Naive thymus-derived CD4-positive, alpha-beta T cell (primary cell): ENCODE data around the gene EOGT. TPM values are rescaled to one million over a fixed set of nuclear protein-coding genes. Genes with fewer than 3 reads are reported as not detected.
A peak's percentile ranks its signal among the peaks of the same experiment; 100 is the strongest.

Source experiments
- ATAC-seq: fragments of 150-1000 bp; cut with Tn5 transposase; 2 replicates; pipeline ENCODE4 v1.10.0; 2021; ENCODE audit warnings: mild to moderate bottlenecking, moderate library complexity
- CTCF ChIA-PET: fragments of 350-600 bp; sonication (Branson Sonifier 250); formaldehyde crosslinking; loops from one replicate; lab custom pipeline; 2021; ENCODE audit warnings: antibody characterized with exemption; lab: Charles Lee
- POLR2A ChIA-PET: fragments of 350-600 bp; sonication (Branson Sonifier 250); formaldehyde crosslinking; loops from one replicate; lab custom pipeline; 2021; ENCODE audit warnings: antibody characterized with exemption, inconsistent platforms; lab: Charles Lee
- DNase-seq, 9 donors: peaks; one replicate each; pipeline versions ENCODE4 v3.0.0 to v3.0.0-alpha.2; 2020 to 2022; ENCODE audit warnings: mixed read lengths in 1 of 9
- H3K27ac ChIP-seq: one replicate; pipeline ENCODE4 v1.7.0; 2013; ENCODE audit warnings: mild to moderate bottlenecking, low read depth, low read length, moderate library complexity
- H3K27me3 ChIP-seq, 2 donors: one replicate each; pipeline ENCODE4 v1.7.0; 2013; ENCODE audit warnings: low read length in 2 of 2, mild to moderate bottlenecking in 2 of 2, moderate library complexity in 2 of 2; ENCODE audit not compliant: control insufficient read depth in 2 of 2, insufficient read depth in 2 of 2
- H3K36me3 ChIP-seq, 3 experiments: 1 replicate in 2 of 3; 2 replicates in 1 of 3; pipeline ENCODE4 v1.7.0; 2013; ENCODE audit warnings: low read length in 3 of 3, mild to moderate bottlenecking in 3 of 3, moderate library complexity in 1 of 3; ENCODE audit not compliant: insufficient read depth in 3 of 3, control insufficient read depth in 2 of 3
- H3K4me1 ChIP-seq, 2 donors: one replicate each; pipeline ENCODE4 v1.7.0; 2013; ENCODE audit warnings: low read length in 2 of 2, mild to moderate bottlenecking in 2 of 2, moderate library complexity in 1 of 2; ENCODE audit not compliant: control insufficient read depth in 2 of 2, insufficient read depth in 2 of 2
- H3K4me3 ChIP-seq: 2 replicates; pipeline ENCODE4 v1.7.0; 2013; ENCODE audit warnings: mild to moderate bottlenecking, low read length
- H3K9me3 ChIP-seq, 3 experiments: 1 replicate in 2 of 3; 2 replicates in 1 of 3; pipeline ENCODE4 v1.7.0; 2013; ENCODE audit warnings: low read length in 3 of 3; ENCODE audit not compliant: control insufficient read depth in 2 of 3
- H3K27ac Mint-ChIP-seq, 9 donors: one replicate each; pipeline ENCODE4 v1.8.0; 2020 to 2022; ENCODE audit warnings: mixed read lengths in 9 of 9, mild to moderate bottlenecking in 8 of 9, moderate library complexity in 5 of 9, inconsistent platforms in 2 of 9
- H3K27me3 Mint-ChIP-seq, 5 donors: one replicate each; pipeline ENCODE4 v1.8.0; 2021 to 2022; ENCODE audit warnings: mixed read lengths in 5 of 5, mild to moderate bottlenecking in 1 of 5
- H3K36me3 Mint-ChIP-seq, 5 donors: one replicate each; pipeline ENCODE4 v1.8.0; 2020 to 2022; ENCODE audit warnings: mixed read lengths in 5 of 5, mild to moderate bottlenecking in 3 of 5, inconsistent platforms in 1 of 5
- H3K4me1 Mint-ChIP-seq, 7 donors: one replicate each; pipeline ENCODE4 v1.8.0; 2020 to 2022; ENCODE audit warnings: mixed read lengths in 7 of 7, mild to moderate bottlenecking in 3 of 7, inconsistent platforms in 1 of 7
- H3K4me3 Mint-ChIP-seq, 10 donors: one replicate each; pipeline ENCODE4 v1.8.0; 2020 to 2022; ENCODE audit warnings: mild to moderate bottlenecking in 10 of 10, mixed read lengths in 10 of 10, moderate library complexity in 6 of 10, inconsistent platforms in 2 of 10
- H3K9me3 Mint-ChIP-seq, 11 donors: one replicate each; pipeline ENCODE4 v1.8.0; 2020 to 2022; ENCODE audit warnings: mixed read lengths in 11 of 11, mild to moderate bottlenecking in 4 of 11, inconsistent platforms in 1 of 11, moderate library complexity in 1 of 11
- intact Hi-C, 2 donors: fragments of 100-400 bp; cut with micrococcal nuclease; formaldehyde crosslinking; loops; one replicate each; pipeline ENCODE4 v1.15.1; 2023
- polyA plus RNA-seq, 2 donors: library from polyadenylated mRNA; unstranded; fragments of 300-500 nt; fragmentation: Illumina TruSeq; gene quantifications; one replicate each; pipeline ENCODE4 v1.2.3, GENCODE V29; 2021
- total RNA-seq, 6 experiments: library from RNA in 5 of 6; stranded (reverse) in 5 of 6; gene quantifications; 1 replicate in 5 of 6; 2 replicates in 1 of 6; pipeline ENCODE4 v1.2.3 and lab custom pipeline; 2021 to 2026

EOGT gene
- total and polyA plus RNA-seq, 7 experiments from 2014 or later, result 6.8 to 19.1 (median 10.5) TPM

- H3K27ac Mint-ChIP-seq, result peak overlapping the region in 1 of 9 donors; percentile 7
- CTCF ChIA-PET, result interaction anchor here (0.6 to 1.5 kb wide), 2 partner anchors 9 to 1883 kb away, joined by 3 read pairs; no protein-coding TSS in a partner anchor
- H3K36me3 ChIP-seq, result peaks cover 0 to 20% (median 0%) of the 10 kb centered on the region in 3 experiments
- no peaks in the 10 kb centered on the region for H3K9me3 ChIP-seq
- POLR2A ChIA-PET, result no interaction called here
- peaks cover 0 to 4% (median 0%) of the 10 kb centered on the region in 11 donors for H3K9me3 Mint-ChIP-seq
- DNase-seq (no peak), ATAC-seq (no peak)
- H3K27me3 ChIP-seq, result no peaks in the 10 kb centered on the region
- no peak overlapping the region for H3K4me3 ChIP-seq
- no peaks in the 10 kb centered on the region for H3K4me1 ChIP-seq
- no peak overlapping the region for H3K27ac ChIP-seq
- no peak overlapping the region for H3K4me3 Mint-ChIP-seq
- intact Hi-C loops, result no loop called here
- peaks cover 24 to 74% (median 47%) of the 10 kb centered on the region in 5 donors for H3K36me3 Mint-ChIP-seq
- H3K4me1 Mint-ChIP-seq, result peaks cover 0 to 6% (median 0%) of the 10 kb centered on the region in 7 donors
- no peaks in the 10 kb centered on the region for H3K27me3 Mint-ChIP-seq
Measured at GRCh38 chr3:68996356-68996995, 17.0 kb downstream of the EOGT start.

DNA sequence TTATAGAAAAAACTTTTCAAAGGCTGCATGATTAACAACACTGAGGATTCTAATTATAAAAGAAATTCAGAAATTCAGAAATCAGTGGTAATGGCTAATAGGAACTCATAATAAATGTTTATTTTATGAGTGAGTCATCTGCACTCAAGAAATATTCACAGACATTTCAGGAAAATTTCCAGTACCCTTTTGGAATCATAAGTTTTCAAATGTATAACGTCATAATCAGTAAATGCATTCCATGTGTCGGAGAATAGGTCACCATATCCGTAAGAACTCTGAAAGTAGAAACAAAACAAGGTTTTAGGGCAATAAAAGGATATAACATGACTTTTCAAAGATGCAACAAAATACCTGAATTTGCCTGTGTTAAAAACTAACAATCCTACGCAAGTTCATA lies 24.7 kb downstream of the EOGT start:
- ATAC-seq (no peak), DNase-seq (no peak)
- POLR2A ChIA-PET, result no interaction called here
- H3K4me3 ChIP-seq, result no peak overlapping the region
- H3K4me1 ChIP-seq, result no peaks in the 10 kb centered on the region
- H3K27ac ChIP-seq, result no peak overlapping the region
- CTCF ChIA-PET, result no interaction called here
- intact Hi-C loops, result no loop called here
- H3K27ac Mint-ChIP-seq, result no peak overlapping the region
- peaks cover 0 to 2% (median 0%) of the 10 kb centered on the region in 7 donors for H3K4me1 Mint-ChIP-seq
- H3K4me3 Mint-ChIP-seq, result no peak overlapping the region
- no peaks in the 10 kb centered on the region for H3K27me3 ChIP-seq
- H3K9me3 ChIP-seq, result no peaks in the 10 kb centered on the region
- H3K36me3 Mint-ChIP-seq, result peaks cover 28 to 73% (median 65%) of the 10 kb centered on the region in 5 donors
- H3K9me3 Mint-ChIP-seq, result peaks cover 0 to 4% (median 0%) of the 10 kb centered on the region in 11 donors
- no peaks in the 10 kb centered on the region for H3K27me3 Mint-ChIP-seq
- peaks cover 0 to 29% (median 4%) of the 10 kb centered on the region in 3 experiments for H3K36me3 ChIP-seq

GRCh38 chr3:68987322-68987721 lies 26.2 kb downstream of the EOGT start:
- ChIA-PET POLR2A (no interaction called here), CTCF (interaction anchor here (1.3 kb wide), 1 partner anchor 9 kb away, joined by 3 read pairs; no protein-coding TSS in a partner anchor)
- Histone ChIP-seq H3K4me1 (no peaks in the 10 kb centered on the region), H3K36me3 (peaks cover 4 to 34% (median 4%) of the 10 kb centered on the region in 3 experiments), H3K27me3 (no peaks in the 10 kb centered on the region), H3K9me3 (no peaks in the 10 kb centered on the region), H3K4me3 (no peak overlapping the region), H3K27ac (no peak overlapping the region)
- H3K9me3 Mint-ChIP-seq, result no peaks in the 10 kb centered on the region
- no peaks in the 10 kb centered on the region for H3K27me3 Mint-ChIP-seq
- ATAC-seq (no peak), DNase-seq (no peak)
- H3K4me1 Mint-ChIP-seq, result peaks cover 0 to 2% (median 0%) of the 10 kb centered on the region in 7 donors
- H3K27ac Mint-ChIP-seq, result no peak overlapping the region
- H3K36me3 Mint-ChIP-seq, result peaks cover 20 to 68% (median 63%) of the 10 kb centered on the region in 5 donors
- intact Hi-C loops, result no loop called here
- H3K4me3 Mint-ChIP-seq, result no peak overlapping the region

GRCh38 chr3:68986496-68987208 lies 26.8 kb downstream of the EOGT start:
- POLR2A ChIA-PET, result no interaction called here
- Histone ChIP-seq H3K4me1 (no peaks in the 10 kb centered on the region), H3K27ac (no peak overlapping the region), H3K9me3 (no peaks in the 10 kb centered on the region), H3K27me3 (no peaks in the 10 kb centered on the region), H3K4me3 (no peak overlapping the region), H3K36me3 (peaks cover 4 to 34% (median 4%) of the 10 kb centered on the region in 3 experiments)
- Mint-ChIP-seq H3K4me1 (peaks cover 0 to under 1% (median 0%) of the 10 kb centered on the region in 7 donors), H3K9me3 (no peaks in the 10 kb centered on the region), H3K27ac (no peak overlapping the region), H3K4me3 (no peak overlapping the region), H3K27me3 (no peaks in the 10 kb centered on the region), H3K36me3 (peaks cover 20 to 62% (median 57%) of the 10 kb centered on the region in 5 donors)
- CTCF ChIA-PET, result no interaction called here
- intact Hi-C loops, result no loop called here
- ATAC-seq (no peak), DNase-seq (no peak)

DNA sequence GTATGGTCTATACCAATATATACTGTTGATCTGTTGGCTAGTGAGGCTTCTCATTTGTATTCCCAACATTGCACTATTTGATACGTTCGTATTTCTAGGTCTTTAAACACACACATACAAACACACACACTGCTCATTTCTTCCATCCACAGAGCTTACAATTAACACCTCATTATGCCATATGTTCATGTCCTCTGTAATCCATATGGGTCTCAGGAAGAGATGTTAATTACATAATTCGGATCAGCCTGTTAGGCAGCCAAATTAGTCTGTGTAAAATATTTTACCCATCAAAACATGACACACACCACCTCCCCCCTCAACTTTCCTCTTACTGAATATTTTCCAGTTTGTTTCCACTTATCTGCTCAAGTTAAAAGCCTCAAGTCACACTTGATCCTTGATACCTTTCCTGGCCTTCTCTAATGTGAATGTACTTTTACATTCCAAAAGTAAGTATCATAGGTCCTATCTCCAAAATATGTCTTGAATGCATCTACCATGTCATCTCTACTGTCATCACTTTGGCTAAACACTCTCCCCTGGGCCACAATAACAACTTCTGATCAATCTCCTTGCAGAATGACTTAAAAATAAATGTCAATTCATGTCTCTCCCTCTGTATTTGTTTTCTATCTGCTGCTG lies 28.2 kb downstream of the EOGT start:
- Histone ChIP-seq H3K9me3 (no peaks in the 10 kb centered on the region), H3K4me1 (no peaks in the 10 kb centered on the region), H3K27me3 (no peaks in the 10 kb centered on the region), H3K4me3 (no peak overlapping the region), H3K27ac (no peak overlapping the region), H3K36me3 (peaks cover 4 to 45% (median 4%) of the 10 kb centered on the region in 3 experiments)
- Mint-ChIP-seq H3K27me3 (no peaks in the 10 kb centered on the region), H3K9me3 (no peaks in the 10 kb centered on the region), H3K27ac (peak overlapping the region in 1 of 9 donors; percentile 20), H3K4me3 (no peak overlapping the region), H3K4me1 (no peaks in the 10 kb centered on the region), H3K36me3 (peaks cover 20 to 61% (median 55%) of the 10 kb centered on the region in 5 donors)
- CTCF ChIA-PET, result no interaction called here
- intact Hi-C loops, result no loop called here
- ATAC-seq (no peak), DNase-seq (no peak)
- POLR2A ChIA-PET, result no interaction called here

DNA sequence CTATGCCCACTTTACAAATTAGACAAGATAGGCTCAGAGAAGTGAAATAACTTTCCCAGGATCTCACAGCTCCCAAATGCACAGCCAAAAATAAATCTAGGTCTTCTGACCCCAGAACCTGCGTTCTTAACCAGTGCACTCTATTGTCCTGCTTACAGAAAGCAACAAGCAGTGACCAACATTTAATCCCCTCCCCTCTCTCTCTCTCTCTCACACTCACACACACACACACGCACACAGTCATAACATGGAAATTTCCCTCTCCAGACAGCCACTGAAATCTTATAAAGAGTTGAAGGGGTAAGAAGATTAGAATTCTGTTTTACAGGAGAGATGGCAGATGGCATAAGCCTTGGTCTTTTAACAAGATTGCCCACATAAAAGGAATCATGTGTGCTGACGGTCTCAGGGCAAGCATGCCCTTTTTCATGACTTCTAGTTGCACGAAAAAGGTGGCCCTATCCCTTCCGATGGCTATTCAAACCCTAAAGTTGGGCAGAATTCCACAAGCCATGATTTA lies 29.4 kb downstream of the EOGT start:
- Mint-ChIP-seq H3K9me3 (no peaks in the 10 kb centered on the region), H3K4me3 (no peak overlapping the region), H3K4me1 (no peaks in the 10 kb centered on the region), H3K36me3 (peaks cover 20 to 63% (median 55%) of the 10 kb centered on the region in 5 donors), H3K27ac (peak overlapping the region in 1 of 9 donors; percentile 47), H3K27me3 (no peaks in the 10 kb centered on the region)
- no peak overlapping the region for H3K4me3 ChIP-seq
- ChIA-PET CTCF (no interaction called here), POLR2A (no interaction called here)
- ATAC-seq, result no peak
- H3K9me3 ChIP-seq, result no peaks in the 10 kb centered on the region
- no peaks in the 10 kb centered on the region for H3K27me3 ChIP-seq
- no peaks in the 10 kb centered on the region for H3K4me1 ChIP-seq
- intact Hi-C loops, result no loop called here
- no peak for DNase-seq
- H3K27ac ChIP-seq, result no peak overlapping the region
- peaks cover 4 to 46% (median 4%) of the 10 kb centered on the region in 3 experiments for H3K36me3 ChIP-seq
